Endothelial cell (in vitro differentiated cells): ENCODE measurements around the gene GALNT2. TPM values are rescaled to one million over a fixed set of nuclear protein-coding genes. Genes with fewer than 3 reads are reported as not detected.
A peak's percentile ranks its signal among the peaks of the same experiment; 100 is the strongest.

Experiments used
- DNase-seq: peaks from one replicate; pipeline ENCODE4 v3.0.0; 2021; ENCODE audit warnings: low spot score
- H3K27ac Mint-ChIP-seq: one replicate; pipeline ENCODE4 v1.8.0; 2021; ENCODE audit warnings: mixed read lengths, inconsistent platforms; ENCODE audit not compliant: unreplicated experiment
- H3K27me3 Mint-ChIP-seq: one replicate; pipeline ENCODE4 v1.8.0; 2021; ENCODE audit warnings: mild to moderate bottlenecking, moderate library complexity, mixed read lengths, inconsistent platforms; ENCODE audit not compliant: unreplicated experiment
- H3K36me3 Mint-ChIP-seq: one replicate; pipeline ENCODE4 v1.8.0; 2021; ENCODE audit warnings: mild to moderate bottlenecking, low read depth, mixed read lengths, inconsistent platforms; ENCODE audit not compliant: unreplicated experiment
- H3K4me1 Mint-ChIP-seq: one replicate; pipeline ENCODE4 v1.8.0; 2021; ENCODE audit warnings: mild to moderate bottlenecking, mixed read lengths, inconsistent platforms; ENCODE audit not compliant: unreplicated experiment
- H3K4me3 Mint-ChIP-seq: one replicate; pipeline ENCODE4 v1.8.0; 2021; ENCODE audit warnings: mild to moderate bottlenecking, mixed read lengths, inconsistent platforms; ENCODE audit not compliant: unreplicated experiment
- H3K9me3 Mint-ChIP-seq: one replicate; pipeline ENCODE4 v1.8.0; 2021; ENCODE audit warnings: mixed read lengths, inconsistent platforms; ENCODE audit not compliant: unreplicated experiment
- CTCF ChIP-seq: fragments of 200-600 bp; sonication (generic); IDR thresholded peaks from one replicate; pipeline ENCODE4 v1.5.0; 2021; ENCODE audit warnings: antibody characterized with exemption; ENCODE audit not compliant: unreplicated experiment
- total RNA-seq: library from RNA; stranded (reverse); fragmentation: NEBNext Ultra II Directional; extraction: Animal tissue kit (Norgen Biotek cat#: 25700); gene quantifications from one replicate; pipeline ENCODE4 v1.2.1, GENCODE V29; 2021; ENCODE audit not compliant: unreplicated experiment

Gene GALNT2
- total RNA-seq, 1 donor from 2014 or later: 74.8 TPM

DNA sequence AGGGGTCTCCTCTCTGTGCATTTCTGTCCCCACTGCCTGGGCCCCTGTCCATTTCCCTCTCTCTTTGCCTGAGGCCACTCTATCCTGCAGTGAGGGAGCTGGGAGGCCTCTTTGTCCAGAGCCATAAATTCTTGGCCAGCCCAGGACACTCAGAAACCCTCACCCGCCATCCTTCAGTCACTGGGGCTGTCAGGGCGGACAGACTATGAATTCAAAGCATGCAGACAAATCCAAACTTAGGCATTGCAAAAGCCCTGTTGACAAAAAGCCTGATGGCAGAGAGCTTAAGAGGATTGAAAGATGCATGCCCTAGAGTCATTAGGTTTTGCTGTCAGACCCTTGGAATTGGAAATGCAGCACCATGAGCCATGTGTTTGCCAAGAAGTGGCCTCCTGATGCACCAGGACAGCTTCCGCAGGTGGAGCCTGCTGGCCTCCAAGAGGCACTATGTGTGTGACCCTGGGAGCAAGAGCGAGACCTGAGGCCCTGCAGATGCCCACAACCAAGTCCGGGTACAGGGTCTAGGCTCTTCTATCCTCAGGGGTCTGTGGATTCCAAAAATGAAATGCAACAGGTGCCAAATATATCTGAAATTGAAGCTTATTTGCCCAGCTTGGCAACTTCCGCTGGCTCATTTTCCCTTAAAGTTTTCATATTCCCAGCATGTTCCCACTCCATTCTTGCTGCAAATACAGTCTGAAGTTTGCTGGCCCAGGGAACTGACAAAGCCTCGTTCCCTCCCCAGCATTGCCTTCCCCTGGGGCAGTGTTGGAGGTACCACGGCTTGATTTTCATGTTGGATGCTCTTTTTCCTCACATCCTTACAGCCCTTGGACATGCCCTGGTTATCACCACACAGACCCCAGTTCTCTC, 181.2 kb downstream of the GALNT2 start:
- Mint-ChIP-seq H3K4me1 (peaks cover 4% of the 10 kb centered on the region), H3K27me3 (peaks cover 2% of the 10 kb centered on the region), H3K36me3 (peaks cover 16% of the 10 kb centered on the region), H3K4me3 (no peak overlapping the region), H3K27ac (no peak overlapping the region), H3K9me3 (no peaks in the 10 kb centered on the region)
- no peak for TF ChIP-seq CTCF
- no peak for DNase-seq

- Mint-ChIP-seq H3K27ac (no peak overlapping the region), H3K36me3 (peaks cover 16% of the 10 kb centered on the region), H3K9me3 (no peaks in the 10 kb centered on the region), H3K4me1 (peaks cover 4% of the 10 kb centered on the region), H3K4me3 (no peak overlapping the region), H3K27me3 (peaks cover 2% of the 10 kb centered on the region)
- TF ChIP-seq CTCF: no peak
- DNase-seq: no peak
Measured at GRCh38 chr1:230248889-230249270, 181.8 kb downstream of the GALNT2 start.

GRCh38 chr1:230249695-230250480, 182.8 kb downstream of the GALNT2 start:
- Mint-ChIP-seq H3K27me3 (peaks cover 2% of the 10 kb centered on the region), H3K27ac (no peak overlapping the region), H3K4me1 (peaks cover 4% of the 10 kb centered on the region), H3K9me3 (no peaks in the 10 kb centered on the region), H3K4me3 (no peak overlapping the region), H3K36me3 (peaks cover 19% of the 10 kb centered on the region)
- no peak for TF ChIP-seq CTCF
- DNase-seq: no peak

DNA sequence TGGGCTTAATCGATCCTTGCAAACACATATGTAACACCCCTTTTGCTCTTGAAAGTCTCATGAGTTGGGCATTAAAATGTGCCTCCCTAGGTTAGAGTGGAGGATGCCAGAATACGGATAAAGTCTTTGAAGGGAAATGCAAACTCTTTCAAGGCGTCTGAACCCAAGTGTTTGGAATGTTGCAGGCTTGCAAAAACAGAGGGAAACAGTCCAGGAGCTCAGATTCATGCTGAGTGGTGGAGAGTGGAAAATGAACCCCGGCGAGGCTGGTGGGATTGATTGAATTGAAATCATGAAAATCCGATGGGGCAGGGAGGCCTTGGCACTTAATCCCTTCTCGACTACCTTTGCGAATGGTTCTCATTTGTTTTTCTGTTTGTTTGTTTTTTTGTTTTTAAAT, 183.6 kb downstream of the GALNT2 start:
- no peaks in the 10 kb centered on the region for H3K9me3 Mint-ChIP-seq
- peak overlapping the region; percentile 13 for H3K4me3 Mint-ChIP-seq
- no peak for TF ChIP-seq CTCF
- peaks cover 2% of the 10 kb centered on the region for H3K27me3 Mint-ChIP-seq
- H3K36me3 Mint-ChIP-seq: peaks cover 22% of the 10 kb centered on the region
- H3K4me1 Mint-ChIP-seq: peaks cover 4% of the 10 kb centered on the region
- H3K27ac Mint-ChIP-seq: no peak overlapping the region
- no peak for DNase-seq
